GM20431 (cell line): ENCODE data around the gene DESI2.
"Not testable (repeated sequence)": the region's sequence is repeated elsewhere in the genome, so short reads cannot be mapped to it uniquely, and the experiment has no call there.

ENCODE experiments used
- in situ Hi-C: fragments of 300-500 bp; cut with MseI, MboI; formaldehyde crosslinking; loops from one replicate; pipeline ENCODE4 v1.15.0; 2020; ENCODE audit warnings: low sequenced_read_pairs; ENCODE audit not compliant: unreplicated experiment

The DESI2 gene

GRCh38 chr1:244653439-244654107 lies 647 bp downstream of the DESI2 start:
- in situ Hi-C loops, result no loop called here

- in situ Hi-C loops, result no loop called here
Measured at GRCh38 chr1:244654108-244655038, 1.4 kb downstream of the DESI2 start.

- in situ Hi-C loops, result no loop called here
Measured at GRCh38 chr1:244655186-244655585, 2.3 kb downstream of the DESI2 start.

- in situ Hi-C loops, result no loop called here
Measured at GRCh38 chr1:244657421-244657820, 4.5 kb downstream of the DESI2 start.

GRCh38 chr1:244659694-244660093 lies 6.8 kb downstream of the DESI2 start:
- in situ Hi-C loops, result no loop called here

GRCh38 chr1:244660595-244660994 lies 7.7 kb downstream of the DESI2 start:
- in situ Hi-C loops, result no loop called here

GRCh38 chr1:244661569-244662312 lies 8.8 kb downstream of the DESI2 start:
- in situ Hi-C loops, result not testable (repeated sequence)

- in situ Hi-C loops, result no loop called here
Measured at GRCh38 chr1:244662599-244662998, 9.7 kb downstream of the DESI2 start.

- in situ Hi-C loops, result no loop called here
Measured at GRCh38 chr1:244664353-244664752, 11.4 kb downstream of the DESI2 start.

- in situ Hi-C loops, result no loop called here
Measured at GRCh38 chr1:244665771-244666217, 12.9 kb downstream of the DESI2 start.

GRCh38 chr1:244666672-244667418 lies 13.9 kb downstream of the DESI2 start:
- in situ Hi-C loops, result not testable (repeated sequence)

GRCh38 chr1:244667797-244668196 lies 14.9 kb downstream of the DESI2 start:
- in situ Hi-C loops, result no loop called here

GRCh38 chr1:244672946-244673682 lies 20.2 kb downstream of the DESI2 start:
- in situ Hi-C loops, result no loop called here

GRCh38 chr1:244674446-244674845 lies 21.5 kb downstream of the DESI2 start:
- in situ Hi-C loops, result no loop called here

- in situ Hi-C loops, result no loop called here
Measured at GRCh38 chr1:244675167-244675566, 22.2 kb downstream of the DESI2 start.

GRCh38 chr1:244678697-244679096 lies 25.8 kb downstream of the DESI2 start:
- in situ Hi-C loops, result no loop called here

- in situ Hi-C loops, result no loop called here
Measured at GRCh38 chr1:244680667-244681066, 27.7 kb downstream of the DESI2 start.

GRCh38 chr1:244682087-244682486 lies 29.2 kb downstream of the DESI2 start:
- in situ Hi-C loops, result not testable (repeated sequence)

- in situ Hi-C loops, result no loop called here
Measured at GRCh38 chr1:244695937-244696336, 43.0 kb downstream of the DESI2 start.
